ENCODE results near the gene FIGNL2. TPM values are rescaled to one million over a fixed set of nuclear protein-coding genes. Genes with fewer than 3 reads are reported as not detected.
"Not testable (repeated sequence)": the region's sequence is repeated elsewhere in the genome, so short reads cannot be mapped to it uniquely, and the experiment has no call there.

The FIGNL2 gene
- total RNA-seq, 1 experiment from 2014 or later = 0.10 TPM

DNA sequence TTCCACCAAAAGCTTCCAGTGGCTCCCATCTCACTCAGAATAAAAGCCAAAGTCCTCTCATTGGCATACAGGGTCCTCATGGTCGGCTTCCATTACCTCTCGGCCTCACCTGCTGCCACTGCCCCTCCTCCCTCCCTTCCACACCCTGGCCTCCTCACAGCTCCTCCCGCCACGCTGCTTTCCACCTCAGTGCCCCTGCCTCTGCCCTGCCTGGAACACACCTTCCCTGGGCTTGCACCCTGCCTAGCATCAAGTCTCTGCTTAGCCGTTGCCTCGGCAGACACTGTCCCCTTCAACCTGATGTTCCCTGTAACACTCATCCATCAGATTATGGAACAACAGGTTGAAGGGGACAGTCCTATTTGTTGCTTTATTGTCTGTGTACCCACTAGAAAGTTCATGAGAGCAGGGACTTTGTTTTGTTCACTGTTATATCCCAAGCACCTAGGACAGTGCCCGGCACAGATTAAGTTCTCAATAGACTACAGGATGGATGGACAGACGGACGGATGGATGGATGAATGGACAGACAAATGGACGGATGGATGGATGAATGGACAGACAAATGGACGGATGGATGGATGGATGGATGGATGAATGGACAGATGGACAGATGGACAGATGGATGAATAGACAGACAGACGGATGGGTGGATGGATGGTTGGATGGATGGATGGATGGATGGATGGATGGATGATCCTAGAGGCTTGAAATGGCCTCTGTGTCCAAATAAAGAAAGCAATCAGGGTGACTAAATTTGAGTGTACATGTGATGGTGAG, 14.9 kb downstream of the FIGNL2 start:
- no peaks in the 10 kb centered on the region for H3K36me3 ChIP-seq
- H3K4me3 ChIP-seq = no peak overlapping the region
- H3K9me3 ChIP-seq = no peaks in the 10 kb centered on the region
- no peak for DNase-seq
- H3K27me3 ChIP-seq = peaks cover 10% of the 10 kb centered on the region

DNA sequence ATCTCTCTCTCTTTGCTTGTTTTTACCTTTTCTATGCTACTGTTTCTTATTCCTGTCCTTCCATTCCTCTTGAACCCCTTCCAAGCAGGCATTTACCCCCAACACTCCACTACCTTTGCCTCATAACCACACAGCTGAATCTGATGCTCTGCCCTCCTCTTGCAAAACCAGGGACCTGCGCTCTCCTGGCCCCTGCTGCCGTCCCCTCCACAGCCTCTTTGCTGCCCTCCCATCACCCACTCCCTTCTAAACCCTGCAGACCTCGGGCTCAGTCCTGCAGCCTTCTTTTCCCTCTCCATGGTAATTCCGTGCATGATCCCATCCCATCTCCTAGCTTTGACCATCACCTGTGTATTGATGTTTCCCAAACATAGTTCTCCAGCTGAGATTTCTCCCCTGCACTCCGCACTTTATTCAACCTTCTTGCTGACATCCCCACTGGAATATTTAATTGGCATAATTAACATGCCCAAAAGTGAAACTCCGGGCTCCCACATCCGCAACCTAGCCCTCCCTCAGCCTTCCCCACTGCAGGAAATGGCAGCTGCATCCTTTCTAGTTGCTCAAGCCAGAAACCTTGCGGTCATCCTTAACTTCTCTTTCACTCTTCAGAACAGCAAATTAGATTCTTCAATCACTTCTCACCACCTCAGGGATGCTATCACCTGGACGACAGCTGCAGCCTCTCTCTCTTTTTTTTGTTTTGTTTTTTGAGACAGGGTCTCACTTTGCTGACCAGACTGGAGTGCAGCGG, 16.0 kb downstream of the FIGNL2 start:
- Histone ChIP-seq H3K27me3 (peaks cover 10% of the 10 kb centered on the region), H3K36me3 (no peaks in the 10 kb centered on the region), H3K9me3 (no peaks in the 10 kb centered on the region), H3K4me3 (no peak overlapping the region)
- no peak for DNase-seq

DNA sequence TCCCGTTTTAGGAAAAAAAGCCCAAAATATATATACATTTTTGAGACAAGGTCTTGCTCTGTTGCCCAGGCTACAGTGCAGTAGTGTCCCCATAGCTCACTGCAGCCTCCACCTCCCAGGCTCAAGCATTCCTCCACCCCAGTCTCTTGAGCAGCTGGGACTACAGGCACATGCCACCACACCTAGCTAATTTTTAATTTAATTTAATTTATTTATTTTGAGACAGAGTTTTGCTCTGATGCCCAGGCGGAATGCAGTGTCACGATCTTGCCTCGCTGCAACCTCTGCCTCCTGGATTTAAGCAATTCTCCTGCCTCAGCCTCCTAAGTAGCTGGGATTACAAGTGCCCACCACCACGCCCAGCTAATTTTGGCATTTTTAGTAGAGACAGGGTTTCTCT, 16.7 kb downstream of the FIGNL2 start:
- peaks cover 10% of the 10 kb centered on the region for H3K27me3 ChIP-seq
- H3K4me3 ChIP-seq, H3K9me3 ChIP-seq, H3K36me3 ChIP-seq, DNase-seq: not testable (repeated sequence)

DNA sequence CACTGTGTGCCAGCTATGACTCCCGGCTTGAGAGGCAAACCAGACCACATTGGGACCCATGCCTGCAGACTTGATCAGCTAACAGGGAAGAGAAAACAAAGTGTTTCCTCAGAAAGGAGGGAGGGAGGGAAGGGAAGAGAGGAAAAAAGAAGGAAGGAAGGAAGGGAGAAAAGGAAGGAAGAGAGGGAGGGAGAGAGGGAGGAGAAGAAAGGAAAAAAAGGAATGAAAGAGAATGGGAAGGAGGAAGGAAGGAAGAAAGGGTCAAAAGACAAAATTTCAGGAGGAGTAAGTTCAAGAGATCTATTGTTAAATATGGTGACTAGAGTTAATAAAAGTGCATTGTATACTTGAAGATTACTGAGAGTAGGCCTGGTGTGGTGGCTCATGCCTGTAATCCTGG, 18.9 kb downstream of the FIGNL2 start:
- Histone ChIP-seq H3K9me3 (no peaks in the 10 kb centered on the region), H3K4me3 (no peak overlapping the region), H3K27me3 (peaks cover 10% of the 10 kb centered on the region), H3K36me3 (no peaks in the 10 kb centered on the region)
- DNase-seq = no peak

DNA sequence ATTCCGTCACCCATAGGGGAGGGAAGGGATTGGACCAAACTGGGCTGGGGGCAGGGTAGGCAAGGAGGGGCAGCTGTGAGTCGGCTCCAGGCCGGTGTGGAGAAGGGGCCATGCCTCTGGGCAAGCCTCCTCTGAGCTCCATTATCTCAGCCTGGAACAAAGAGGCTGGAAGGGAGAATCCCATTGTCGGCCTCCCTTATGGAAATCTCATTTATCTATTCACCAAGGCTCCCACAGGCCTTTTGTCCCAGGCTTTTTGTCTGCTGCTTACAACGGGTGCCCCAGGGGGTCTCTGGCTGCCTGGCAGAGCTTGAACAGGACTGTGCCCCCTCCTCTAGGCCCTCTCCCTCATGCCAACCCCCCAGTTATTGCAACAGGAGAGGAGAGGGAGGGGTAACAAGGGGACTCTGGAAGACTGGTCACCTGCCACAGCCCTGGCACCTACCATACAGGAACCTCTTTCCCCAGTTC, 19.5 kb downstream of the FIGNL2 start:
- no peaks in the 10 kb centered on the region for H3K9me3 ChIP-seq
- H3K36me3 ChIP-seq = no peaks in the 10 kb centered on the region
- DNase-seq = no peak
- H3K27me3 ChIP-seq = peaks cover 10% of the 10 kb centered on the region
- H3K4me3 ChIP-seq = no peak overlapping the region

DNA sequence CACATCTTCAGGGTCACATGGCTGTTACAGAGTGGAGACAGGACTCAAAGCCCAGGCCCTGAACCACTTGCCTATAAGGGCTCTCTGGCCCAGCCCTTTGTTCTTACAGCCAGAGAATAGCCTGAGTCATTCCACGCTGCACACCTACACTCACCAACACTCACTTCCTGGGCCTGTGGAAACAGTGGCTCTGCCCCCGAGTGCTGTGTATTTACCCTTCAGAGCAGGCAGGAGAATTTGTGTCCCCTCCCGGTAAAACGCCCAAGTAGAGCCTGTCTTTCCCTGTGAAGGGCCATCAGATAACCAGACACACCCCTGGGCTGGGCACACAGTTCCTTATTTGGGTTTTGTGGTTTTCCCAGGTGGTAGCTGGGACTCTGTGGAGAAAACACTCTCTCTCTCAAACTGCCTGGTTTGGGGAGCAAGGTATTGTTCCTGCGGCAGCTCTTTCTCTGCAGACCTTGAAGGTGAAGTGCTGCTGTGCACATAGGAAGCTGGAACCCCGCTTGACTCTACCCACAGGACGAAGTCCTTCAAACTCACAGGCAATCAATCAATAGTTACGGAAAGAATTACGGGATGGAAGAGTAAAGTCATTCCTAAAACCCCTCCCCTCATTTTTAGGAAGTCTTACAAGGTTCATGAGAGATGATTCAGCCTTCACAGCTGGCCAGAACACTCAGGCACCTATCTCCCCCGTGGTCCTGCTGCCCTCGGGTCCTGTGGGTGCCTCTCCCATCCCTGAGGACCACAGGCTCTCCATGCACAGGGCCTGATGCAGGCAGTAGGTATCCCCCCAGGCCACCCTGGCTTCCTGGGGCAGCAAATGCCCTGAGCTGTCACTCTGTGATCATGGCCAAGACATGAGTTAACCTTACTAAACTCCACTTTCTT, 20.3 kb downstream of the FIGNL2 start:
- peaks cover 7% of the 10 kb centered on the region; the same call in 1 of the 2 replicates for H3K27me3 ChIP-seq

DNA sequence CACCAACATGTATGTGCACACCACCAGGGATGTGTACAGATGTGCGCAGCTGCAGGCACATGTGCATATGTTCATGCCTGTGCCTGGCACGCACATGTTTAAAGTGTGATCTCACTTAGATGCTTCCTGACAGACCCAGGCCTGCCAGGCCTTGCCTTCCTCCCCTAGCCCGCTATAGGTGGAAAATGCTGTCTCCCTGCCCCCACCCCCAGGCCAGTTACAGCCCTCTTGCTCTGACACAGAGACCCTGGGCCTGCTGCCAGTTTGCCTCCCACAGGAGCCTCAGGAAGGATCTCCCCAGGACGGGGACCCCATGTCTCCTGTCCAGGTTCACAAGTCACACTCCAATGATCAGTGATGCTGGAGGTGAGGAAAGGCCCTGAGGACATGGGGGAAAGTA, 21.6 kb downstream of the FIGNL2 start:
- H3K9me3 ChIP-seq = no peaks in the 10 kb centered on the region
- H3K4me3 ChIP-seq = no peak overlapping the region
- H3K27me3 ChIP-seq = no peaks in the 10 kb centered on the region
- H3K36me3 ChIP-seq = no peaks in the 10 kb centered on the region
- no peak for DNase-seq

More for the DNA sequence above, 20.3 kb downstream of the FIGNL2 start:
- DNase-seq = no peak
- no peaks in the 10 kb centered on the region for H3K36me3 ChIP-seq
- H3K4me3 ChIP-seq = no peak overlapping the region
- no peaks in the 10 kb centered on the region for H3K9me3 ChIP-seq

DNA sequence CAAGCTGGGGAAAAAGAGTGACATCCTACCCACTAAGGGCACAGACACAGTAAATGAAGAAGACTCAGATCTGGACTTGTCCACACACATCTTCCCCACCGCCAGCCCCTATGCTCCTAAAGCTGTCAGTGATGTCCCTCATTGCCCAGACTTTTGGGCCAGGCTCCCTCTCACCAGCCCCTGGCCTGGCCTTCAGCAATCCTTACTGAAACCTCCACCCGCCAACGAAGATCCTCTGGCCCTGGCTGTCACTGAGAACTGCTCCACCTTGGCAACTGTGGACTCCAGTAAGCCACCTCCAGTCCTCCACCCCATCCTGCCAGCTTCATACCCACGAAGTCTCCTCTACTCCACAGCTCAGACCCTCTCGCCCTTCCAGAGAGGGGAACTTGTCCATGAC, 23.3 kb downstream of the FIGNL2 start:
- DNase-seq = no peak
- no peaks in the 10 kb centered on the region for H3K9me3 ChIP-seq
- H3K27me3 ChIP-seq = no peaks in the 10 kb centered on the region
- no peak overlapping the region for H3K4me3 ChIP-seq
- H3K36me3 ChIP-seq = no peaks in the 10 kb centered on the region

DNA sequence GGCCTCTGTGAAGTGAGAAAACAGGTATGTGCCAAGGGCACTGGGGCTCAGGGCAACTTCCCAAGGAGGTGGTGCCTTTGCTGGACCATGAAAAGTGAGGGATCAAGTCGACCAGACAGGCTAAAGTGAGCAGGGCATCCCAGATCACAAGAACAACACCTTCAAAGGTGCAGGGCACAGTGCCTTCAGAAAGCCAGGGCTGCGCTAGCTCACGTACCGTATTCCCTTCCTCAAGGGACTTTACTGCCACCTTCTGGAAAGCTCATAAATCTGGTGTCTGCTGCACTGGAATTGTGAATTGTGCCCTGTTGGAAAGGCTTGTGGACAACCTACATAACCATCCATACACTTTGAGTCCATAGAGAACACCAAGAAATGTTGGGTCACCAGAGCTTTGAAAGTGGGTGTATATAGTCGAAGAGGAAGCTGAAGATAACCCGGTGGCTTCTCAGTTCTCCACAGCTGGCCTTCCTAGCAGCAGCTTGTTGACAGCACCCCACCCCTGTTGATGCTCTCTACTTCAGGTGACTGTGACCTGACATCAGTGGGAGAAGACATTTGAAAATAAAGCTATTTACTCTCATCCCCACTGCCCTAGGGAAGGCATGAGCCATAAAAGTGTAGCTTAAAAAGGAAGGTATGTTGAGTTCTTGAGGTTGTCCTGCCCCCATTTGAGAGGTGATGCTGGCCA, 24.5 kb downstream of the FIGNL2 start:
- Histone ChIP-seq H3K36me3 (no peaks in the 10 kb centered on the region), H3K4me3 (no peak overlapping the region), H3K9me3 (no peaks in the 10 kb centered on the region), H3K27me3 (no peaks in the 10 kb centered on the region)
- no peak for DNase-seq

DNA sequence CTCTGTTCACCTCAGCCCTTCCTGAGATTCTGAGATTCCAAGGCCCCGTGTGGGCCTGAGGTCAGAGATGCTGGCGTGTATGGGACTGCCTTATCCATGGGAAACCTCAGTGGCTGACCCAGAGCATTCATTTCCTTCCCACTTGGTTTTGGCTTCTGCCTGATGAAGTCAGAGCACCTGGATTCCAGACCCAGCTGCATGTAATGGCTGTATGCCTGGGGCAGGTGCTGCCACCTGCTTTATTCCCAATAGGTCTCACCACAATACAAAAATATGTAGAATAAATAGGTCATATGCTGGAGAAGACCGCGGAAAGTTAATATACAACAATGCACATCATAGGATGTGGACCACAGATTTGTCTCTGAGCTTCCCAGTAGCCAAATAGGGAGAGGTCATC, 25.6 kb downstream of the FIGNL2 start:
- no peak for DNase-seq
- H3K27me3 ChIP-seq = no peaks in the 10 kb centered on the region
- H3K9me3 ChIP-seq = no peaks in the 10 kb centered on the region
- no peak overlapping the region for H3K4me3 ChIP-seq
- no peaks in the 10 kb centered on the region for H3K36me3 ChIP-seq

DNA sequence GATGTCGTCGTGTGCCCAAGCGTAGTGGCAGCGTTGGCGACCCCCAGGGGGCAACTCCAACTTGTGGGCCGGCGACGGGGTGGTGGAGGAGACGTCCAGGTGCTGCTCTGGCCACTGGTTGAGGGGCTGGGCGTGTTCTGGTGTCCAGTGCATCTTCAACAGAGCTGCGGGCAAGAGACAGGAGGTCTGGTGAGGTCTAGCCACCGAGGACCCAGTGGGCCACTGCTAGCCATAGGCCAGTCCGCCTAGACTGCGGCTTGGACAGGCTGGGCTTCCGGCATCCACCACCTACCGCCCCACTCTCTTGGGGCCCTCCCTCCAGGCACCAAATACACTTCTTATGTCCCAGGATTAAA, 26.3 kb downstream of the FIGNL2 start:
- Histone ChIP-seq H3K9me3 (no peaks in the 10 kb centered on the region), H3K4me3 (peak overlapping the region; percentile 34), H3K27me3 (no peaks in the 10 kb centered on the region), H3K36me3 (no peaks in the 10 kb centered on the region)
- no peak for DNase-seq

DNA sequence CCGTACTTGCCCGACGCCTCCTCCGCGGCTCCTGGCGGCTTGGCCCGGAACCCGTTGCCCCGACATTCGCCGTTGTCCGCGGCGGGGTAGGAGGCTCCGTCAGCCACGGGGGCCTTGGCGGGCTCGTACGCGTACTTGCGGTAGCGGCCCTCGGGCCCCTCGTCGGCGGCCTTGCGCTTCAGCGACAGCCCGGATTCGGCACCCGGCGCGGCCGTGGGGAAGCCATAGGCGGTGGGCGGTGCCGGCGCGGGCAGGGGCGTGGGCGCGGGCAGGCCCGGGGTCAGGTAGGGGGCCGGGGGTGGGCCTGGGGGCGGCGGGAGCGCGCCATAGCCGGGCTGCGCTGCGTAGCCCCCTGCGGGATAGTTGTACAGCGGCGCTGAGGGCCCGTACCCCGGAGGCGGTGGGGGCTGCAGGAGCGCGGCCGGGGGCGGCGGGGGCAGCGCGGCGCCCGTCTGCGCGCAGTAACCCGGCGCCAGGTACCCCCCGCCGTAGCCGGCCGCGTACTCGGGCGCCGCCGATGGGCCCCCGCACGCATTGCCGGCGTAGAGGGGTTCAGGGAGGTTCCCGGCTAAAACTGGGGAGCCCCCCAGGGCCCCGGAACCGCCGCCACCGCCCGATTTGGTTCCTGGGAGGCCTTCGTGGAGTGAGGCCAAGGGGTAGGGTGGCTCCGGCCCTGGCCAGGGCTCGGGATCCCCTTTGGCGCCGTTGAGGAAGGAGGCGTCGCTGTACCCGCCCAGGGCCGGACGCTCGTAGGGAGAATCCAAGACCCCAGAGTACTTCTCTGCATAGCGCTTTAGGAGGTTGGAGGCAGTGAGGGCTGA, 26.9 kb downstream of the FIGNL2 start:
- Histone ChIP-seq H3K27me3 (no peaks in the 10 kb centered on the region), H3K36me3 (no peaks in the 10 kb centered on the region), H3K4me3 (peak overlapping the region; percentile 83), H3K9me3 (no peaks in the 10 kb centered on the region)
- no peak for DNase-seq

DNA sequence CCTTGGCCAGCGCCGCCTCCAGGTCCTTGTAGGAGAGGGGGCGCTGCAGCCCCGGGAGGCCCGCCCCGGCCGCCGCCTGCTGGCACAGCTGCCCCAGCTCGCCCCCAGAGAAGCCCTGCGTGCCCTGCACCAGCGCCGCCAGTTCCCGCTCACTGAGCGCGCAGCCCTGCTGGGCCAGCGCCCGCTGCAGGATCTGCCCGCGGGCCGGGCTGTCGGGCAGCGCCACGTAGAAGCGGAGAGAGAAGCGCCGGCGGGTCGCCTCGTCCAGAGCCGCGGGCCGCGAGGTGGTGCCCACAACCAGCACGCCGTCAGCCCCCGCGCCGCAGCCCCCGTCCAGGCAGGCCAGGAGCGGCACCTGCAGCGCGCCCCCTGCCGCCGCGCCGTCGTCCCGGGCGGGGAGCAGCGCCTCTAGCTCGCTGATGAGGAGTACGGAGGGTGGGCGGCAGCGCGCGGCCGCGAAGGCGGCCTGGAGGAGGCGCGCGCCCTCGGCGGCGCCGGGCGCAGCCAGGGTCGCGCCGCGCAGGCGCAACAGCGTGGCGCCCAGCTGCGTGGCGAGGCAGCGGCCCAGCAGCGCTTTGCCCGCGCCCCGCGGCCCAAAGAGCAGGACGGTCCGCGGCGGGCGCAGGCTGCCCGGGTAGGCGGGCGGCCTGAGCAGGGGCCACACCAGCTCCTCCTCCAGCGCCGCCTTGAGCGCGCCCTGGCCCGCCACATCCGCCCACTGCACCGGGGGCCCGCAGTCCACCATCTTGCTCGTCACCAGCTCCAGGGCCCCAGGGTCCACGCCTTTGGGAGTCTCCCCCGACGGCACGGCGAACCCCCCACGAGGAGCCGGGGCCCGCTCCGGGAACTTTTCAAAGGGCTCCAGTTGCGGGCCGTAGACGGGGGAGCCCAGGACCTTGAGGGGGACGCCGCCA, 27.7 kb downstream of the FIGNL2 start:
- no peaks in the 10 kb centered on the region for H3K27me3 ChIP-seq
- H3K4me3 ChIP-seq = peak overlapping the region; percentile 83

DNA sequence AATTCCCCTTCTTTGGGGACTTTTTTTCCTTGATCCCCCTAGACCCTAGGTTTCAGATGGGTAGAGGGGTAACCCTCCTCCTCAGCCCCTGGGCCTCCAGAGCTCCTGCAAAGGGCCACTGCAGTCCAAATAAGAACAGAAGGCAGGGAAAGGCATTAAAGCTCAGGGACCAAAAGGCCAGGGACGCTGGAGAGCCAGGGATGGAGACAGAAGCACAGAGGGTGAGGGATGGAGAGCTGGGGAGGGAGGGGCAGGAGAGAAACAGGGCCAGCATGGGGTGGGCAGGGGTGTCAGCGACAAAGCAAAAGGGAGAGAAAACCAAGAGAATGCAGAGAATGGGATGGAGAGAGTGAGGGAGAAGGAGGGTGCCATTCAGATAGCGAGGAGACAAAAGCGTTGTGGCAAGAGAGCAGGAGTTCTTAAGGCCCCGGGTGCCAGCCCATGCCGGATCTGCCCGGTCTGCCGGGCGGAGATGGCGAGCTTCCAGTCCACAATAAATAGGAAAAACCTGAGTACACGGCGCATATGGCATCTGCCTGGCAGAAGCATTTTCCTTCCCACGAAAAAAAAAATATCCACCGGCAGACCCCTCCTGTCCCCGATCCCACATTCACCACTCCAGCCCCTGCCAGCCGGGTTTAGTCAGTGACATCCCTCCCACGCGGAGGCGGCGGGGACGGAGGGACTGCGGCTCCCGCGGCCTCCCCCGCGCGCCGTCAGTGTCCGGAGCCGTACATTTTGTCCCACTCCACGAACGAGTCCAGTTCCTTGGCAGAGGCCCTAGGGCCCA, 28.6 kb downstream of the FIGNL2 start:
- Histone ChIP-seq H3K27me3 (no peaks in the 10 kb centered on the region), H3K36me3 (no peaks in the 10 kb centered on the region), H3K9me3 (no peaks in the 10 kb centered on the region), H3K4me3 (peak overlapping the region; percentile 83)
- DNase-seq = peak; percentile 52

More for the DNA sequence above, 27.7 kb downstream of the FIGNL2 start:
- peak; percentile 83 for DNase-seq
- Histone ChIP-seq H3K36me3 (no peaks in the 10 kb centered on the region), H3K9me3 (no peaks in the 10 kb centered on the region)

Data from MG63 (cell line).